HG02840 (cell line): Measurements from ENCODE around the gene FOSL1.
"Not testable (repeated sequence)": the region's sequence is repeated elsewhere in the genome, so short reads cannot be mapped to it uniquely, and the experiment has no call there.

Experiments used
- ATAC-seq: cut with Tn5 transposase; IDR thresholded peaks from one replicate; pipeline ENCODE4 v1.9.1; 2021; ENCODE audit warnings: mild to moderate bottlenecking, moderate library complexity, moderate number of reproducible peaks; ENCODE audit not compliant: unreplicated experiment, low FRiP score

FOSL1 gene

DNA sequence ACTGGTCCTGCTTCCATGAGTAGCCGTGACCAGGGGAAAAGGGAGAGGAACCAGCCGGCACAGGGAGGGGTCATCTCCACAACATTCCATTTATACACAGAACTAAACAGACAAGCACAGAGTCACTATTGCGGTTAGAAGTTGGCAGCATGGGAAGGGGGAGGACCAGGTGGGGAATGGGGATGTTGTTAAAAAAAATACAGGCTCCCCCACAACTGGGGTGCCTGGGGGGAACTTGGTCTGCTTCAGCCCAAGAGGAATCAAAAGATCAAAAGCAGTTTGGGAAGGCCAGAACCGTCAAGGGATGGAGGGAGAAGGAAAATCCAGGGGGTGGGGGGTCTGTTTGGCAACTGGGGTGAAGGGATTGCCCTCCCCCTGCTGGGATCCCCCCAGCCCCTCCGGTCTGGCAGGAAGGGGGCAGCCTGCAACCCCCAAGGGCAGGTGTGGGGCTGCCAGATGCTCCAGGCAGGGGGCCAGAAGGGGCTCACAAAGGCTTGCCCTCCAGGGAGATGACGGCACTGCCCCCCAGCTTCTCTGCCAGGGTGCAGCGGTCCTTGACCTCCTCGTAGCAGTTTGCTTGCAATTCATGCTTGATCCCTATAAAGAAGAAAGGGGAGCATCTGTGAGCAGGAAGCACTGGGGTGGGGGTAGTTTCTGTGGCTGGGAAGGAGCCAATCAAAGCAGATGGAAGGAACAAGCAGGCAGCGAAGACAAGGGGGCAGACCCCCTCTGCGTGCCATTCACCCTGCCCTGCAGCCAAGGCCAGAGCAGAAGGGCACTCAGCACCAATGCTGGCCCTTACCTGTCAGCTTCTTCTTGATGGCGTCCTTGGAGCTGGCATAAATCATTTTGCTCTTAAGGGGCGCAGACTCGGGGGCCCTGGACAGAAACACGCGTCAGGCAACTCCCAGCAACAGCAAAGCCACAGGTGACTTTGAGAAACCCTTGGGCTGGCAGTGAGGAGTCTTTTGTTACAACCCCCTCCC lies 45.0 kb downstream of the FOSL1 start:
- no peak for ATAC-seq

DNA sequence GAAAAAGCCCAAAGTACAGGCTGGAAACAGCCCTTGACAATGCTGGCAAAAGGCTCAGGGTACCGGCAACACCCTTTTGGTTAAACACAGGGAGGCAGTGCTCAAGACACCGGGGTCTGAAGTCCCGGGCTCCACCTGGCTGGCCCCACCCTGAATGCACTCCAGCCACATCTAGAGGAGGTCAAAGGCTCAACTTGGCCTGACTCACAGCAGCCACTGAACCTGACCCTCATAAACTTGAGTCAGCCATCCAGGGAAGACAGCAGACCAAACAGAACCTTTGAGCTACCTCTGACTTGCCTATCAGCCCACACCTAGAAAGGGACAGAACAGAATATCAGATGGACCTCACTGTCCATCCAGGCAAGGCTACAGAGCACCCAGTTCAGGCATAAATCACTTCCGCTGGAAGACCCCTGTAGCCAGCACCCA lies 46.0 kb downstream of the FOSL1 start:
- ATAC-seq = no peak

DNA sequence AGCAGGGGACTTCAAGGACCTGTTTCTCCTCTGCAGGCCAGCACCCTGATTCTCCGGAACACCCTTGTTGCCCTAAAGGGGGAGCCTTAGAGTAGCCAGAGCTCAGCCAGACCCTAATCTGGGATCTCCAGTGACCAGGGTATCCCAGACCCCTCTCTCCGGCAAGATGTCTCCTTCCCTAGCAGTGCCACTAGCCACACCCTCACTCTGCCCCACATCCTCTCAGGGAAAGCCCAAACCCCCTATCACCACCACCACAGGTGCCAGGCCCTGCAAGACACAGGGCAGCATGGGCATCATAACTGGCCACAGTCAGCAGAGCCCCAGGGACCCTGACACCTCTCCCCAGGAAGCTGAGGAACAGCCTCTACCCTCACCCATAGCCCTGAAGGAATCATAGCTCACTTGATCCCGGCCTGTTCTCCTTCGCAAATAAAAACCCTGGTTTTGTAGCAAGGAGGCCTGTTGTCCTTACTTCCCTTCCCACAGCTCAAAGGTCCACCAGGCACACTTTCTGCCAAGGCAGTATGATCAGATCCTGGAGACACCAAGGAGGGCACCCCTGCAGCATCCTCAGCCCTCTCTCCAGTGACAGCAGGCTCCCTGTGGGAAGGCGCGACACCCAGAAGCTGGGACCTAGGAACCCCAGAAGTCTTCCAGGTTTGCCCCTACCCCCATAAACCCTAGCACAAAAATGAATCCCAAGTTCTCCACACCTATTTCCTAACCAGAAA lies 46.8 kb downstream of the FOSL1 start:
- ATAC-seq = no peak

DNA sequence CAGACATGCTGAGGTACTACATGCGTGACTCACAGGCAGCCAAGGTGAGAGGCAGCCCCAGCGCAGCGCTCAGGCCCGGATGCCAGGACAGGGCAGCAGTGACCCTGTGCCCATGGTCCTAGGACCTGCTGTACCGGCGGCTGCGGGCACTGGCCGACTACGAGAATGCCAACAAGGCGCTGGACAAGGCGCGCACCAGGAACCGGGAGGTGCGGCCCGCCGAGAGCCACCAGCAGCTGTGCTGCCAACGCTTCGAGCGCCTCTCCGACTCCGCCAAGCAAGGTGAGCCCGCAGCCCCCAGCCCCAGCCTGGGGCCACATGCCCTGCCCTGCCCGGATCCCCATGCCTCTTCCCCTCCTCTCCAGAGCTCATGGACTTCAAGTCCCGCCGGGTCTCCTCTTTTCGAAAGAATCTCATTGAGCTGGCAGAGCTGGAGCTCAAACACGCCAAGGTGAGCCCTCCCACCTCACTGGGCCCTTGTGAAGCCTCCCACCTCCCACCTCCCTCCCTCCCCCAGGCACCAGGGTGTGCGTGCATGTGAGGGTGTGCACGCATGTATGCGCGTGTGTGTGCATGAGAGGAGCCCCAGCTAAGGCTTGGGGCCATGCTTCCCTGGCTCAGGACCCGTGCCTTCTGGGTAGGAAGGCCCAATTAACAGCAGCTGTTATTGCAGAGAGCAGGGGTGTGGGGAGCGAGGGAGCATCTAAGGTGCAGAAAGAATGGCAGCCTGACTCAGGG lies 47.5 kb downstream of the FOSL1 start:
- no peak for ATAC-seq

- no peak for ATAC-seq
Observed at GRCh38 chr11:65851811-65852507, 48.2 kb downstream of the FOSL1 start.

- ATAC-seq = no peak
Observed at GRCh38 chr11:65851083-65851579, 49.1 kb downstream of the FOSL1 start.

GRCh38 chr11:65850217-65851082 lies 49.7 kb downstream of the FOSL1 start:
- ATAC-seq = no peak

DNA sequence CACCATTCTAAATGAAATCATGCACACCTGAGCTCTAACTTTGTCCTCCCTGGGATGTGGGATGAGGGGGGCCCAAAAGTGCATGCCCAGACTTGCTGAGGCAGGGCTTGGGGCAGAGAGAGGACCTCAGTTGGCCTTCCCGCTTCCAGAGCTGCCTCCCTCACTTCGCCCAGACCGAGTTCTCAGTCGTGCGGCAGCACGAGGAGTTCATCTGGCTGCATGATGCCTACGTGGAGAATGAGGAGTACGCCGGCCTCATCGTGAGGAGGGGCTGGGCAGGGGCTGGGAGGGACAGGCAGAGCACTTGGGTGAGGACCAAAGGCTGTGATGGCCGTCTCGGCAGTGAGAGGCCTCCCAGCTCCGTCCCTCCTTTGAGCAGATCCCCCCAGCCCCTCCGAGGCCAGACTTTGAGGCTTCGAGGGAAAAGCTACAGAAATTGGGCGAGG lies 50.4 kb downstream of the FOSL1 start:
- ATAC-seq = no peak

- no peak for ATAC-seq
Observed at GRCh38 chr11:65849366-65849765, 50.8 kb downstream of the FOSL1 start.

- ATAC-seq = not testable (repeated sequence)
Observed at GRCh38 chr11:65848693-65849092, 51.5 kb downstream of the FOSL1 start.

DNA sequence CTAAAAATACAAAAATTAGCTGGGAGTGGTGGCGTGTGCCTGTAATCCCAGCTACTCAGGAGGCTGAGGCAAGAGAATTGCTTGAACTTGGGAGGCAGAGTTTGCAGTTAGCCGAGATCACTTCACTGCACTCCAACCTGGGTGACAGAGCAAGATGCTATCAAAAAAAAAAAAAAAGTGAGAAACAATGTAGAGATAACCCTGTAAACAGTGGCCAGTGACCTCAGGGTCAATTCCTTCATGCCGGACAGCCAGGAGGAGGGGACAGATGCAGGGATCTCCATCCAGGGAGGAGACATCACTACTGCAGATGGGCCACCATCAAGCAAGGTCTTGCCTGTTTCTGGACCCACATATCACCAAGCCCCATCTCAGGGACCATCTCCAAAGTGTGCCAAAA lies 52.4 kb downstream of the FOSL1 start:
- ATAC-seq = no peak

DNA sequence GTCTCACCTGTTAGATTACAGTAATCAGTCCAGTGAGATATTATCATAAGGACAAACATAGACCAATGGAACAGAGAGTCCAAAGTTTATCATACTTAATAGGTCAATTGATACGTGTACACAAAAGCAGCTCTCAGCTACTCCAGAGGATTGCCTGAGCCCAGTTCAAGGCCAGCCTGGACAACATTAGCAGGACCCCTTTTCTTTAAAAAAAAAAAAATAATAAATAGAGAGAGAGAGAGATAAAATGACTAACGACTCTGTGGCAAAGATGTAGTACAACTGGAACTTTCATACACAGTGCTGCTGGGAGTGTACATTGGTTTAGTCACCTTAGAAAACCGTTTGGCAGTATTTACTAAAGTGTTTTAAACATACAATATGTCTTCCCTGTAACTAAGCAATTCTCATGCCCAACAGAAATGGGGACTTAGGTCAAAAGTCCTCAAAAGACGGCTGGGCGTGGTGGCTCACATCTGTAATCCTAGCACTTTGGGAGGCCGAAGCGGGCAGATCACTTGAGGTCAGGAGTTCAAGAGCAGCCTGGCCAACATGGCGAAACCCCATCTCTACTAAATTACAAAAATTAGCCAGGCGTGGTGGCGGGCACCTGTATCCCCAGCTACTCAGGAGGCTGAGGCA lies 55.8 kb downstream of the FOSL1 start:
- ATAC-seq = no peak

- ATAC-seq = no peak
Observed at GRCh38 chr11:65843811-65844210, 56.4 kb downstream of the FOSL1 start.

DNA sequence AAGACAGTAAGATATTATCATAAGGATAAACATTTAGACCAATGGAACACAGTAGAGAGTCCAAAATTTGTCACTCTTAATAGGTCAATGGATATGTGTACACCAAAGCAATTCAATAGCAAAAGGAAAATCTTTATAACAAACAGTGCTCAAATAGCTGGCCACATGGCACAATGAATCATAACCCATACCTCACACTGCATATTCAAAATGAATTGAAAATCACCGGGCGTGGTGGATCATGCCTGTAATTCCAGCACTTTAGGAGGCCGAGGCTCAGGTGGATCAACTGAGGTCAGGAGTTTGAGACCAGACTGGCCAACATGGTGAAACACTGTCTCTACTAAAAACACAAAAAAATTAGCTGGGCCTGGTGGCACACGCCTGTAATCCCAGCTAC lies 58.0 kb downstream of the FOSL1 start:
- no peak for ATAC-seq
